ENCODE data around the gene HNRNPU.
A peak's percentile ranks its signal among the peaks of the same experiment; 100 is the strongest.

HNRNPU gene

GRCh38 chr1:244868484-244869363 lies 4.4 kb upstream of the HNRNPU start:
- TF ChIP-seq CTCF (IDR thresholded peaks at IDR 0.05; ENCODE audit: low read depth, low read length) = no peak

GRCh38 chr1:244866355-244866754 lies 2.0 kb upstream of the HNRNPU start:
- no peak for DNase-seq (ENCODE audit: extremely low read depth, low read depth)
- no peak for TF ChIP-seq CTCF (IDR thresholded peaks at IDR 0.05; ENCODE audit: low read depth, low read length)

More at GRCh38 chr1:244868484-244869363, 4.4 kb upstream of the HNRNPU start:
- no peak for DNase-seq (ENCODE audit: extremely low read depth, low read depth)

GRCh38 chr1:244865820-244866219 lies 1.5 kb upstream of the HNRNPU start:
- no peak for DNase-seq (ENCODE audit: extremely low read depth, low read depth)
- no peak for TF ChIP-seq CTCF (IDR thresholded peaks at IDR 0.05; ENCODE audit: low read depth, low read length)

- no peak for DNase-seq (ENCODE audit: extremely low read depth, low read depth)
- TF ChIP-seq CTCF (IDR thresholded peaks at IDR 0.05; ENCODE audit: low read depth, low read length) = no peak
Observed at GRCh38 chr1:244865028-244865371, 657 bp upstream of the HNRNPU start.

GRCh38 chr1:244863491-244864252 lies 671 bp downstream of the HNRNPU start:
- TF ChIP-seq CTCF (IDR thresholded peaks at IDR 0.05; ENCODE audit: low read depth, low read length) = no peak
- DNase-seq (ENCODE audit: extremely low read depth, low read depth) = no peak

- peak; percentile 85 for DNase-seq (ENCODE audit: extremely low read depth, low read depth)
- TF ChIP-seq CTCF (IDR thresholded peaks at IDR 0.05; ENCODE audit: low read depth, low read length) = no peak
Observed at GRCh38 chr1:244862699-244863490, 1.4 kb downstream of the HNRNPU start.

Data from AG09319 (cell line).